IMR-90 (cell line): ENCODE measurements around the gene KCNJ6. TPM values are rescaled to one million over a fixed set of nuclear protein-coding genes. Genes with fewer than 3 reads are reported as not detected.

Experiments used
- ATAC-seq: fragments of 200-7000 bp; cut with Tn5 transposase; 2 replicates; pipeline ENCODE4 v1.9.1; 2020; ENCODE audit warnings: low read depth, mild to moderate bottlenecking, moderate library complexity
- BruUV-seq: library from RNA; stranded (reverse); fragments of 400-500 nt; replicated peaks from 2 replicates; lab custom pipeline; 2021; lab: Mats Ljungman, UMichigan
- CTCF ChIA-PET: fragments of 300-600 bp; formaldehyde crosslinking; extraction: SDS; loops from one replicate; lab custom pipeline; 2021; ENCODE audit warnings: antibody characterized with exemption; lab: Yijun Ruan, JAX
- POLR2A ChIA-PET: fragments of 300-600 bp; sonication (Branson Sonifier 250); formaldehyde crosslinking; loops from one replicate; lab custom pipeline; 2022; ENCODE audit warnings: antibody characterized with exemption; ENCODE audit not compliant: unreplicated experiment; lab: Charles Lee
- DNase-seq: peaks from one replicate; pipeline ENCODE4 v3.0.0; 2013
- H2AFZ ChIP-seq: replicated peaks from 2 replicates; pipeline ENCODE3; 2013; ENCODE audit warnings: low read length, mild to moderate bottlenecking; ENCODE audit not compliant: poor library complexity
- H2AK5ac ChIP-seq: 2 replicates; pipeline ENCODE4 v1.6.1; 2013; ENCODE audit warnings: low read depth, low read length, inconsistent platforms
- H2AK9ac ChIP-seq: replicated peaks from 2 replicates; pipeline ENCODE3; 2013; ENCODE audit warnings: mild to moderate bottlenecking, low read depth, low read length, moderate library complexity; ENCODE audit not compliant: poor library complexity
- H2BK120ac ChIP-seq: 2 replicates; pipeline ENCODE4 v1.6.1; 2013; ENCODE audit warnings: low read depth, low read length, inconsistent platforms
- H2BK15ac ChIP-seq: 3 replicates; pipeline ENCODE4 v1.6.1; 2013; ENCODE audit warnings: low read depth, low read length, inconsistent platforms
- H2BK20ac ChIP-seq: 2 replicates; pipeline ENCODE4 v1.6.1; 2013; ENCODE audit warnings: low read depth, mild to moderate bottlenecking, inconsistent platforms, low read length, moderate library complexity
- H2BK5ac ChIP-seq: 2 replicates; pipeline ENCODE4 v1.6.1; 2013; ENCODE audit warnings: mild to moderate bottlenecking, low read depth, low read length, inconsistent platforms; ENCODE audit not compliant: poor library complexity, severe bottlenecking
- H3K14ac ChIP-seq: replicated peaks from 2 replicates; pipeline ENCODE4 v1.6.1; 2013; ENCODE audit warnings: low read depth, low read length, inconsistent platforms
- H3K18ac ChIP-seq: 2 replicates; pipeline ENCODE4 v1.6.1; 2013; ENCODE audit warnings: low read depth, low read length, control low read depth
- H3K23ac ChIP-seq: 2 replicates; pipeline ENCODE4 v1.6.1; 2013; ENCODE audit warnings: low read depth, low read length, inconsistent platforms
- H3K27ac ChIP-seq: 2 replicates; pipeline ENCODE4 v1.5.1; 2013; ENCODE audit warnings: mild to moderate bottlenecking, control low read depth, low read length; ENCODE audit not compliant: insufficient read depth
- H3K27me3 ChIP-seq: 2 replicates; pipeline ENCODE4 v1.6.1; 2013; ENCODE audit warnings: low read length; ENCODE audit not compliant: control insufficient read depth, insufficient read depth
- H3K36me3 ChIP-seq: 2 replicates; pipeline ENCODE4 v1.6.1; 2013; ENCODE audit warnings: low read length, mixed read lengths; ENCODE audit not compliant: control insufficient read depth, insufficient read depth
- H3K4ac ChIP-seq: 2 replicates; pipeline ENCODE4 v1.6.1; 2013; ENCODE audit warnings: low read depth, low read length, inconsistent platforms
- H3K4me1 ChIP-seq: 2 replicates; pipeline ENCODE4 v1.6.1; 2013; ENCODE audit warnings: low read length, mixed read lengths; ENCODE audit not compliant: control insufficient read depth, insufficient read depth
- H3K4me2 ChIP-seq: 2 replicates; pipeline ENCODE4 v1.6.1; 2013; ENCODE audit warnings: low read depth, mild to moderate bottlenecking, control low read depth, low read length, moderate library complexity
- H3K4me3 ChIP-seq: 2 replicates; pipeline ENCODE4 v1.5.1; 2013; ENCODE audit warnings: low read depth, mild to moderate bottlenecking, control low read depth, low read length, moderate library complexity; ENCODE audit not compliant: insufficient read depth
- H3K56ac ChIP-seq: 2 replicates; pipeline ENCODE4 v1.6.1; 2013; ENCODE audit warnings: low read length, inconsistent platforms; ENCODE audit not compliant: insufficient read depth; ENCODE audit errors: extremely low read depth
- H3K79me1 ChIP-seq, 2 experiments: 2 replicates each; pipeline ENCODE4 v1.6.1; 2013; ENCODE audit warnings: low read length in 2 of 2, inconsistent platforms in 1 of 2, low read depth in 1 of 2
- H3K9ac ChIP-seq: 2 replicates; pipeline ENCODE4 v1.6.1; 2013; ENCODE audit warnings: low read depth, low read length, control low read depth
- H3K9me1 ChIP-seq: 2 replicates; pipeline ENCODE4 v1.6.1; 2013; ENCODE audit warnings: low read length, inconsistent platforms; ENCODE audit not compliant: insufficient read depth
- H3K9me3 ChIP-seq: 2 replicates; pipeline ENCODE4 v1.6.1; 2013; ENCODE audit warnings: low read length; ENCODE audit not compliant: control insufficient read depth, insufficient read depth
- H4K20me1 ChIP-seq: 2 replicates; pipeline ENCODE4 v1.6.1; 2013; ENCODE audit warnings: low read length, inconsistent platforms; ENCODE audit not compliant: insufficient read depth
- H4K5ac ChIP-seq: 2 replicates; pipeline ENCODE4 v1.6.1; 2013; ENCODE audit warnings: mild to moderate bottlenecking, low read depth, low read length, control low read depth
- H4K8ac ChIP-seq, 2 experiments: 2 replicates each; pipeline ENCODE4 v1.6.1; 2013; ENCODE audit warnings: low read depth in 2 of 2, low read length in 2 of 2, control low read depth in 1 of 2, inconsistent platforms in 1 of 2
- H4K91ac ChIP-seq: 2 replicates; pipeline ENCODE4 v1.6.1; 2013; ENCODE audit warnings: low read depth, low read length, inconsistent platforms; ENCODE audit not compliant: insufficient read depth
- BHLHE40 ChIP-seq: fragments of 150-350 bp; IDR thresholded peaks from 2 replicates; pipeline ENCODE4 v1.6.1; 2016; ENCODE audit warnings: mild to moderate bottlenecking, low read depth, low read length
- FOS ChIP-seq: fragments of 150-350 bp; IDR thresholded peaks from 2 replicates; pipeline ENCODE4 v1.6.1; 2016; ENCODE audit warnings: low read depth, low read length
- MAZ ChIP-seq: IDR thresholded peaks from 2 replicates; pipeline ENCODE4 v1.6.1; 2012; ENCODE audit warnings: low read depth, mild to moderate bottlenecking, low read length, improper control_type of control experiment, moderate library complexity, borderline replicate concordance
- WGBS, 2 experiments: methylation state at CpG; one replicate each; pipeline versions ENCODE4 v1.1.5 to v1.1.7; 2013; ENCODE audit warnings: missing lambda C conversion rate in 2 of 2; ENCODE audit not compliant: insufficient read length in 1 of 2; ENCODE audit errors: extremely low coverage in 2 of 2; 5-methylcytosine and 5-hydroxymethylcytosine counted together
- dilution Hi-C: fragments of 300-500 bp; cut with HindIII; formaldehyde crosslinking; loops from one replicate; pipeline ENCODE4 v1.14.3; 2018; ENCODE audit warnings: low sequenced_read_pairs; ENCODE audit not compliant: unreplicated experiment
- in situ Hi-C: fragments of 300-500 bp; cut with MboI; formaldehyde crosslinking; loops from 3 replicates; pipeline ENCODE4 v1.14.3; 2019; ENCODE audit warnings: low sequenced_read_pairs, inconsistent platforms, mixed read lengths
- intact Hi-C: fragments of 100-400 bp; cut with micrococcal nuclease; formaldehyde crosslinking; loops from 2 replicates; pipeline ENCODE4 v1.10.0; 2022
- polyA plus RNA-seq, 3 experiments: library from polyadenylated mRNA; depleted of rRNA; stranded (reverse); fragments of >200 nt; gene quantifications; 2 replicates each; pipeline ENCODE4 v1.2.3, GENCODE V29; 2012; ENCODE audit warnings: low replicate concordance in 1 of 3
- total RNA-seq: library from RNA; depleted of rRNA; stranded (reverse); fragments of >200 nt; gene quantifications from 2 replicates; pipeline ENCODE4 v1.2.3, GENCODE V29; 2012

KCNJ6 gene
- total and polyA plus RNA-seq, 2 of the 4 experiments (the other 2 are of a cell fraction): under 0.01 to 0.02 TPM

GRCh38 chr21:37829447-37829846 is 86.8 kb downstream of the KCNJ6 start:
- Histone ChIP-seq H4K5ac (no peak overlapping the region), H3K4me1 (peaks cover 7% of the 10 kb centered on the region), H3K4ac (peak overlapping the region; percentile 50; the same call in 1 of the 2 replicates), H3K14ac (0 out of 2 replicates have a peak overlapping the region, but pooled peaks have one; percentile 46), H3K56ac (no peak overlapping the region), H3K23ac (no peak overlapping the region), H2BK120ac (peak overlapping the region; percentile 56; the same call in 1 of the 2 replicates), H3K27ac (no peak overlapping the region), H2BK15ac (0 out of 3 replicates have a peak overlapping the region, but pooled peaks have one; percentile 26), H2AK5ac (peak overlapping the region; percentile 61), H3K79me1 (no peaks in the 10 kb centered on the region), H3K27me3 (no peaks in the 10 kb centered on the region), H3K4me2 (no peak overlapping the region), H2AFZ (peak overlapping the region; percentile 76), H2BK5ac (peak overlapping the region; percentile 14), H3K9ac (no peak overlapping the region), H3K4me3 (no peak overlapping the region), H2AK9ac (peak overlapping the region; percentile 19), H3K36me3 (no peaks in the 10 kb centered on the region), H3K9me3 (no peaks in the 10 kb centered on the region), H4K91ac (no peak overlapping the region; the same call in 1 of the 2 replicates), H3K18ac (no peak overlapping the region), H4K20me1 (no peaks in the 10 kb centered on the region), H2BK20ac (peak overlapping the region; percentile 17), H4K8ac (peak overlapping the region in 1 of 2 experiments; percentile 55; a peak in 2 of 4 replicates), H3K9me1 (peaks cover 16% of the 10 kb centered on the region; the same call in 1 of the 2 replicates)
- DNase-seq (peak; percentile 70), ATAC-seq (peak; percentile 85)
- dilution Hi-C loops: no loop called here
- TF ChIP-seq MAZ (no peak), BHLHE40 (peak; percentile 72), FOS (0 out of 2 replicates have a peak, but pooled peaks have one; percentile 28)
- in situ Hi-C loops: no loop called here
- no TSS peak for BruUV-seq
- intact Hi-C loops: no loop called here
- CTCF ChIA-PET: interaction anchor here (1.0 kb wide), 1 partner anchor 117 kb away, joined by 4 read pairs; no protein-coding TSS in a partner anchor
- WGBS, 2 experiments: 43% methylated on average over 1 of the region's 4 CpGs; no CpG with 5 or more reads in 1 of the 2 experiments
- POLR2A ChIA-PET: no interaction called here
